ENCODE results near the gene PLD4.
A peak's percentile ranks its signal among the peaks of the same experiment; 100 is the strongest.

PLD4 gene

DNA sequence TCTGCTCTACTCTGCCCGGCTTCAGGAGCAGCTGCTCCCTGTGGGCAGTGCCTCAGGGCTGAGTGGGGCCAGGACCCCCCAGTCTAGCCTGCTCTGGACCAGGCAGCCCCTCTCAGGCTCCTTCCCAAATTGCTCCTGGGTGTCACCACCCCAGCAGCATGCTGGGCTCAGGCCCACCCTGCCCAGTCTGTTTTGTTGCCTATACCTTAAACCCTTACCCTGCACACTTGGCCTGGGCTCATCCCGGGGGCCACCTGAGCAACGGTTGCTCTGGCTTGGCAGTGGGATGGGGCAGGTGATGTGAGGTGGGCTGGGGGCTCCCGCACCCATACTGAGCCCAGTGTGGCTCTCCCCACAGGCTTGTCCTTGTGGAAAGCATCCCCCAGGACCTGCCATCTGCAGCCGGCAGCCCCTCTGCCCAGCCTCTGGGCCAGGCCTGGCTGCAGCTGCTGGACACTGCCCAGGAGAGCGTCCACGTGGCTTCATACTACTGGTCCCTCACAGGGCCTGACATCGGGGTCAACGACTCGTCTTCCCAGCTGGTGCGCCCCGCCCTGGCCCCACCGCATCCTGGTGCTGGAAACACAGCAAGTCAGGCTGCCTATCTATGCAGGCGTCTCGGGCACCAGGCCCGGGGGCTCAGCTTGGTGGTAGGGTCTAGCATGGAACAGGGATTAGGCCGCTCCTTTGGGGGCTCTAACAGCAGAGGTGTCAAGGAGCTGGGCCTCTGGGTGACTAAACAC lies 3.9 kb downstream of the PLD4 start:
- DNase-seq, result no peak

DNA sequence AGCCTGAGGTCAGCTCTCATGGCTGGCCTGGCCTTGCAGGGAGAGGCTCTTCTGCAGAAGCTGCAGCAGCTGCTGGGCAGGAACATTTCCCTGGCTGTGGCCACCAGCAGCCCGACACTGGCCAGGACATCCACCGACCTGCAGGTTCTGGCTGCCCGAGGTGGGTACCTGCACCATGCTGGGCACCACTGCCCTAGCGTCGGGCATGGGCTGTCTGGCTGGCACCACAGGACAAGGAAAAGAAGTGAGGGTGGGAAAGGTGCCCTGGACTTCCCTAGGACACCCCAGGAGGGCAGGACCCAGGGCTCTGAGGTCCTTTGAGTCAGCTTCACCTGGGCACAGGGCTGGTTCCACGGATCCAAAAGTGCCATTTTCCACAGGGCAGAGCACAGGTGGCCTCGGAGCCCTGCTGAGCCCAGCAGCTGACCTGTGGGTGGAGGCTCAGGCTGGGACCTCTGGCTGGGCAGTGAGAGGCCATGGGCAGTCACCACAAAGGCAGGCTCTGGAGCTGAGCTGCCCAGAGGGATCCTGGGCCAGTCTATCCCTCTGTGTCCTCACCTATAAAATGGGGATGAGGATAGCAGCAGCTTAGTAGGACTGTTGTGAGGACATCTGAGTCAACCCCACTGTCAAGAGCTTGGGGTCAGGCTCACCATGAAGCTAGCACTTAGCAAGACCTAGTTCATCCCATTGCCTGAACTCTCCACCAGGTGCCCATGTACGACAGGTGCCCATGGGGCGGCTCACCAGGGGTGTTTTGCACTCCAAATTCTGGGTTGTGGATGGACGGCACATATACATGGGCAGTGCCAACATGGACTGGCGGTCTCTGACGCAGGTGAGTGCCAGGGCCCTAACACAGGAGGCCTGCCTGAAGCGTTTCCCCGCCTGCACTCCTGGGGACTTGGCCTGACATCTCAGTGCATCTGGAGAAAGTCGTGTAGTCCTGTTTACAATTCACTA lies 4.9 kb downstream of the PLD4 start:
- no peak for DNase-seq

DNA sequence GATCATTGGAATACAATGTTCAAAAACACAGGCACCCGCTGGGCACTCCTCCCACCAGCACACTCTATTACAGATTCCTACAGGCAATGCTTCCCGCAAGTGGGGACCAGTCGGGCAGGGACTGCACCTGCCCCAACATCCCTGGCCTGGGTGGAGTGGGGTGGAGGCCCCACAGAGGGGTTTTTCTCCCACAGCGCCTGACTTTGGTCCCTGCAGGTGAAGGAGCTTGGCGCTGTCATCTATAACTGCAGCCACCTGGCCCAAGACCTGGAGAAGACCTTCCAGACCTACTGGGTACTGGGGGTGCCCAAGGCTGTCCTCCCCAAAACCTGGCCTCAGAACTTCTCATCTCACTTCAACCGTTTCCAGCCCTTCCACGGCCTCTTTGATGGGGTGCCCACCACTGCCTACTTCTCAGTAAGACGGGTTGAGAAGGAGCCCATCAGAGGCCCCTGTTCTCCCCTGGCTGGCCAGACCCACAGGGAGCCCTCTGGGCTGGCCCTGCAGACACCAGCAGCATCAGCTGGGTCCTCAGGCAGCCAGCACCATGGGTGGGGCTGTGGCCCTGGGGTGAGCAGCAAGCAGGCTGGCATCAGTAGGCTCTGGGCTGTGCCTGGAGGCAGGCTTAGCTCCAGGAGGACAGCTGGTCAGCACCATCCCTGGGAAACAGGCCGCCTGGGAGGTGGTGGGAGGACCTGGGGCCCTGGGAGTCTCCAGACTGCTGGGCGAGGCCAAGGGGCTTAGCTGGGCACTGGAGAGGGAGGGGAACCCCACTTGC lies 6.0 kb downstream of the PLD4 start:
- no peak for DNase-seq

DNA sequence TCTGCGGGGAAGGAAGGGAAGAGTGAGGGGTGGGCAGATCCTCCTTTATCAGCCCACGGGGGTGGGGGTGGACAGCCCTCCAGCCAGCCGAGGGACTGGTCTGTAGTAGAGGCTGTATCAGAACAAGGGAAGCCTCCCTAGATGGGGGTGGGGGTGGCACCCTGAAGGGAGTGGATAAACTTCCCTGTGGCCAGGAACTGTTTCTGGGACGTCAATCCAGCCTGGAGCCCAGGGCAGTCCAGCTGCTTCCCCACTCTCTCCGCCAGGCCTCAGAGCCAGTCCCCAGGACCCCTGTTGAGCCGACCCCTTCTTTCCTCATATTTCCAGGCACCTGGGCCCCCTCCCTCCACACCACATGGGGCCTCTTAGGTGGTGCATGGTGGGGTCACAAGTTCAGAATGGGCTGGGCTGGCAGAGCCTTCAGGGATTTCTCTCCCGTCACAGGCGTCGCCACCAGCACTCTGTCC lies 6.7 kb downstream of the PLD4 start:
- no peak for DNase-seq

DNA sequence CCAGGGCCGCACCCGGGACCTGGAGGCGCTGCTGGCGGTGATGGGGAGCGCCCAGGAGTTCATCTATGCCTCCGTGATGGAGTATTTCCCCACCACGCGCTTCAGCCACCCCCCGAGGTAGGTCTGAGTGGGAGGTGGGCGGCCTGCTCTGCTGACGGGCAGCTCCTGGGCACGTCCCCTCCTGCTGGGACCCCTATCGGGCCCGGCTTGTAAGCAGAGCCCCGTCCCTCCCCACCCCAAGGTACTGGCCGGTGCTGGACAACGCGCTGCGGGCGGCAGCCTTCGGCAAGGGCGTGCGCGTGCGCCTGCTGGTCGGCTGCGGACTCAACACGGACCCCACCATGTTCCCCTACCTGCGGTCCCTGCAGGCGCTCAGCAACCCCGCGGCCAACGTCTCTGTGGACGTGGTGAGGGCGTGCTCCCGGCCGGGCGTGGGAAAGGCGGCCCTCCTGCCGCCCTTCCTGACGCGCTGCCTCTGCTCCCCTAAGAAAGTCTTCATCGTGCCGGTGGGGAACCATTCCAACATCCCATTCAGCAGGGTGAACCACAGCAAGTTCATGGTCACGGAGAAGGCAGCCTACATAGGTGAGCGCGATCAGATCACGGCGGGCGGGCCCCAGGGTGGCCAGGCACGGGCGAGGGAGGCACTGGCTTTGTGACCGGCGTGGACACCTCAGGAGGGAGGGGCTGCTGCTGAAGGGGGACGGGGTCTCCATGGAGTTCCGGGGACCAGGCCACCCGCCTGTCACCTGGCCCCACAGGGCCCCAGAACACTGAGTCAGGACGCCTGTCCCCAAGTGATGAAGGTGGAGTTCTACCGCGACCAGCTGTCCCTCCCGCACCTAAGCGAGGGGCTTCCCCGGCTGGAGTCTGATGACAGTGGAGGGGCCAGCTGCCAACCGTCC lies 7.3 kb downstream of the PLD4 start:
- DNase-seq, result no peak

DNA sequence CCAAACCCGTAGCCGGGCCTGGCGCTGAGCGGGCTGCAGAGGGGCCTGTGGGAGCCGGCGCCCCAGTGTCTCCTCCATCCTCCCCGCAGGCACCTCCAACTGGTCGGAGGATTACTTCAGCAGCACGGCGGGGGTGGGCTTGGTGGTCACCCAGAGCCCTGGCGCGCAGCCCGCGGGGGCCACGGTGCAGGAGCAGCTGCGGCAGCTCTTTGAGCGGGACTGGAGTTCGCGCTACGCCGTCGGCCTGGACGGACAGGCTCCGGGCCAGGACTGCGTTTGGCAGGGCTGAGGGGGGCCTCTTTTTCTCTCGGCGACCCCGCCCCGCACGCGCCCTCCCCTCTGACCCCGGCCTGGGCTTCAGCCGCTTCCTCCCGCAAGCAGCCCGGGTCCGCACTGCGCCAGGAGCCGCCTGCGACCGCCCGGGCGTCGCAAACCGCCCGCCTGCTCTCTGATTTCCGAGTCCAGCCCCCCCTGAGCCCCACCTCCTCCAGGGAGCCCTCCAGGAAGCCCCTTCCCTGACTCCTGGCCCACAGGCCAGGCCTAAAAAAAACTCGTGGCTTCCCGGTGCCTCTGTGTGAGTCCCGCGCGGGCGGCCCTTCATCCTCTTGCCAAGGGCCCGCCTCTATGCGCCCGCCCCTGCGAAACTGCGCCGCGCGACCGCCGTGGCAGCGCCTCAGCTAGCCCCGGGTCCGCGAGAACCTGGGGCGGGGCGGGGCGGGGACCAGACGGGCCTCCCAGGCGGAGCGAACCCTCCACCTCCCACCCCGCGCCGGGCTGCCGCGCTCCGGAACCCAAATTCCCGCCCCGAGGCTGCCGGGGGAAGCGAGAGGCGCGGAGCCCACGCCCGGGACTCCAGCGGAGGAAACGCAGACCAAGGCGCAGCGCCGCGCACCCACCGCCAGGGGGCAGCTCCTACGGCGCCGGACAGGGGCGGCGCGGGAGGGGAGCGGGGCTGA lies 8.3 kb downstream of the PLD4 start:
- peak in 12 of 14 donors; percentile 22 to 83 (median 44) for DNase-seq

DNA sequence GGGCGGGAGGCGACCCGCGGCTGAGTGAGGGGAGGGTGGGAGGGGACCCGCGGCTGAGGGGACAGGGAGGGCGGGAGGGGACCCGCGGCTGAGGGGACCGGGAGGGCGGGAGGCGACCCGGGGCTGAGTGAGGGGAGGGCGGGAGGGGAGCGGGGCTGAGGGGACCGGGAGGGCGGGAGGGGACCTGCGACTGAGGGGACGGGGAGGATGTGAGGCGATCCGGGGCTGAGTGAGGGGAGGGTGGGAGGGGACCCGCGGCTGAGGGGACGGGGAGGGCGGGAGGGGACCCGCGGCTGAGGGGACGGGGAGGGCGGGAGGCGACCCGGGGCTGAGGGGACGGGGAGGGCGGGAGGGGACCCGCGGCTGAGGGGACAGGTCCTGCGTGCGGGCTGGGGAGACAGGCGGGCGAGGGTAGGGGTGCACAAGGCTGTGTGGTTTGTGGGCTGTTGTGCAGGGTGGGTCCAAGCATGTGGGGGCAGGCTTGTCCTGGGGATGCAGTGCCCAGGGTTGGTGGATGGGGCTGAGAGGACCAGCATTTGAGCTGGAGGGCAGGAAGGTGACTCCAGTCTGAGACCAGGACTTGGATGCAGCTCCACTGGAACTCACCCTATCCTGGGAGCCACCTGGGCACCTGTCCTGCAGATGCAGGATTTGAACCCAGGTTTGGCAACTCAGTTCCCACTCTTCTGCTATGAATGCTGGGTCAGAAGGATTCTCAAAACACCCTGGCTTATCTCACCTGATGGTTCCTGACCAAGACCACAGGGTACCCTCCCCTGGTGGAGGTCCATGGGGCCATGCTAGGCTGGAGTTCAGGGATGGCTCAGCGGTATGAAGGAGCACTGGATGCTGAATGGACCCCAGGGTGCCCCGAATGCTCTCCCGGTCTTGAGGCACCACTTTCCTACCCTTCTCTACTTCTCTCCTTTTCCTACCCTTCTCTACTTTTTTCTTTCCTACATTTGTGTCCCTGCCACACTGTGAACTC lies 9.4 kb downstream of the PLD4 start:
- no peak for DNase-seq

DNA sequence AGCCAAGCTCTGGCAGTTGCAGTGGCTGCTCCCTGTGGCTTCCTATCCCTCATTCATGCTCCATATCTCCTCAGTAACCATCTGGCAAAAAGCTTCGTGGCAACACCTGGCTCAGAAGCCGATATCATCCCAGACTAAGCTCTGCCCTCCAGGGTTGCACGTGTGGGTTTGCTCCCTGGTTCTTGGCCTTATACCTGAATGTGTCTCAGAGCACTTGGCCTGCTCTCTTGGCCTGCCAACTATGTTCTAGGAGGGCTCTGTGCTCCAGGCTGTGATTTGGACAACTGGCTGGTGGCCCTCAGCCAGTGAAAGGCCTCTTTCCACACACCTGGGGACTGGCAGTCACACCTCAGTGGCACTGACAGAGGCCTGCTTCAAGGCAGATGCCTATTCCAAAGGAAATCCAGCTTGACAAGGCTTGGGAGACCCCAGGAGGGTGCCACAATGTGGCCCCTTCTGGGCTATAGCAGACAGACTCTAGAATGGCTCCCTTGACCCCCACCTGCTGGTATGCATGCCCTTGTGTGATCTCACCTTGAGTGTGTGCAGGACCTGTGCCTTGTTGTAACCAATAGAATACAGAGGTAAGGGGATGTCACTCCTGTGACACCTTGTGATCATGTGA lies 10.5 kb downstream of the PLD4 start:
- no peak for DNase-seq

DNA sequence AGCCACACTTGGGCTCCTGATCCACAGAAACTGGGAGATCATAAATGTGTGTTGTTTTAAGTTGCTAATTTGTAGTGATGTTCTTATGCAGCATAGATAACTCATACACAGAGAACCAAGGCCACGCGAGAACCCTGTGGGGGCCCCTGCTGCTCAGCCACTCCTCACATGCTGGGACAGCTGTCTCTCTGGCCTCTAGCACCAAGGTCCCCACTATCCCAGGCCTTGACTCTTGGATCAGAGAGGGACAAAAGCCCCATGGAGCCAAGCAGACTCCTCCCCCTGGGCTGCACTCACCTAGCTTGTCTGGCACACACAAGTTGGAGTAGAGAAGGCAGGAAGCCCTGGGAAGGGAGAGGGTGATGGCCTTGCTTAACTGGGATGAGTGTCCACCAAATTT lies 11.3 kb downstream of the PLD4 start:
- DNase-seq, result no peak

DNA sequence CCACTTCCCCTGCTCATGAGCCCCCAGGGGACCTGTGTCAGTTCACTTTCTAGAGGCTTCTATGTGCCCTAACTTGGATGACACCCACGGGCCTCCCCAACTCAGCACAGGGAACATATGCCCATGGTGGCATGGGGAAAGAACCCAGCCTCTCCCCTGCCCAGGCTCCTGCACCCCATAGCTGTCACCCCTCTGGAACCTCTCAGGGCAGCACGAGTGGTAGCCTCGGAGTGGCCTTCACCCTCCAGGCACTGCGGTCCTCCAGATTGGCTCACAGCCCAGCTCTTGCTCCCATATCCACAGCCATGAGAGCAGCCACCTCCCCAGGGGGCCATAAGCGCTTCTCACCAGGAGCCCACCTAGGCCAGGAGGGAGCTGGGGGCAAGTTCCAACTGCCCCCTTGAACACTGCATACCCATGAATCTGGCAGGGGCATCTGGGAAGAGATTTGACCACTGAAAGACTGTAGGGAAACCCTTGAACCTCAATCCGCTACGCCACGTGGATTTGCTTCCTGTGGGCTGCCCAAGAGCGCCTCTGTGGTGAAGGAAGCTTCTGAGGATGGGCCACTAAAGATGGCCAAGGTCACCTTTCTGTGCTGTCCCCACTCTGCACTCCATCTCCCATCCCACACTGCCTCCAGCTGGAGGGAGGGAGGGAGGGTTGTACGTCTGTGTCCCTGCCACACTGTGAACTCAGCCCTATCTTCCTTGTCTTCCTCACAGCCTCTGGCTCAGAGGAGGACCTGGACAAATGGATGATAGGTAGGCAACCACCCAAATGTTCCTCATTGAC lies 11.9 kb downstream of the PLD4 start:
- DNase-seq, result no peak

DNA sequence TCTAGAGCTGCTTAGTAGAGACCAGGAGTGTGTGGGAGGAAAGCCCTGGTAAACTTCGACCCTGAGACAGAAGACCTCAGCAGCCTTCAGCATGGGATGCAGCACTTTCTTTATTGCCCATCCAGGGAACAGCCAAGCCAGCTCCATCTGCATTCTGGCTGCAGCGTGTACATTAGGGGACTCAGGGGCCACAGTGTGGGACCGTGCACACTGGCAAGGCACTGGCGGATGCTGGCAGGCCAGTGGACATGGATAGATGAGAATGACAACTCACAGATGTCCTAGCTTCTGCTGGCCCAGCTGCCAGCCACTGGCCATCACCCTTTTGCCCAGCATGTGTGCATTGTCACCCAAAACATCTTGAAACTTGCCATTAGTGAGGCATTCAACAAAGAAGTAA lies 12.5 kb downstream of the PLD4 start:
- no peak for DNase-seq

DNA sequence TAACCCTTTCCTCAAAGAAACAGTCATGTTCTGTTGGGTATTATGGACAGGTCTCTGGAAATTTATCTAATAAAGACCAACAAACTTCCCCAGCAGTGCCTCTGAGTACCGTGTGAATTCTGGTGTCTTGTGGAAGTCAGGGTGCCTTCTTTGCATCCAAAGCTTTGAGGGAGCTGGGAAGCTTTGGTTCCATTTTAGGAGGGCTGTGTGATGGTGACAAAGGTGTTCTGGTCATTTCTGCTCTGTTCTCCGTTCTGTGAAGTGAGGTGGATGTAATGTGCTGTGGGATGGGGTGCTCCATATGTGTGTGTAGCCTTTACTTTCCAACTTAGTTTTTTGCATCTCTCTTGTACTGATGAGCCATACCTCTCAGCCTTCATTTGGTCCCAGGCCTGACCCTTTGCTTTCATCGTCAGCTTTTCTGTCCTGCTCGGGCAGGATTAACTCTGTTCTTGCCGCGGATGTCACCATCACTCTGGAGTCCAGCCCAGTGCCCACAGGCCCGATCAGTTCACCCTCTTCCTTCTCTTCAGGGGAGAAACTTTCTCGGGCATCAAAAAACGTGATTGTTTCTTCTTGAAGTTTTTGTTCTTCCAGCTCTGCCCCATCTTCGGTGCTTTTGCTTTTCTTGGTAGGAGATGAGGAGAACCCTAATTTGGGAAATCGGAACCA lies 13.2 kb downstream of the PLD4 start:
- DNase-seq, result no peak

DNA sequence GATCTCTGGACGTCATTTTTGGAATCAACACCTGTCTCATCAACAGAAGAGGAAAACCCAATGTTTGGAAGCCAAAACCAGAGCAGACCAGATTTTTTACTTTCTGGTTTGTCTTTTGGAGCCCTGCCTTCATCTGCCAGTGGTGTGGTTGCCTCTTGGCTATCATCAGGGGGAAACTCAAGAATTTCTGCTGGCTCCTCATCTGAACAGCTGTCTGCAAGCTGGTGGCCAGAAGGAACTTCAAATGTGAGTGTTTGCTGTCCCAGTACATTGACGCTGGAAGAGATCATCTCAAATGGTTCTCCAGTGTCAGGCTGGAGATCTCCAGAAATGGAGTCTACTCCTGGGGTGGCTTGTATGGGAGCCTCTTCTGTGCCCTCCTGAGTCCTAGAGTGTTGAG lies 13.8 kb downstream of the PLD4 start:
- DNase-seq, result no peak

DNA sequence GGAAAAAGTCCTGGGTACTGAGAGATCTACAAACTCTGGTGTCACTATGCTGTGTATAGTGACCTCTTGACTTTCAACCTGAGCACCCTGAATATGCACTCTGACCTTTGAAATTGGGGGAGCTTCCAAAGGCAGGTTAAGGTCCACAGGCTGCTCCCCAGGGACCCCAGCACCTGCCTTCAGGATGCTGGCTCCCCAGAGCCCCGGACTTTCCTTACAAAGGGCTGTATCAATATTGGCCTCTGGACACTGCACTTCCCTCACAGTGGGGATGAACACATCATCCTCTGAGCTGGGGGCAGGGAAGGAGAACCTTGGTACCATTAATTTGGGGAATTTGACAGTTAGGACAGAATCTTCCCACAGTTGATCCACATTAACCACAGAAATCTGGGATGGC lies 14.3 kb downstream of the PLD4 start:
- DNase-seq, result no peak

DNA sequence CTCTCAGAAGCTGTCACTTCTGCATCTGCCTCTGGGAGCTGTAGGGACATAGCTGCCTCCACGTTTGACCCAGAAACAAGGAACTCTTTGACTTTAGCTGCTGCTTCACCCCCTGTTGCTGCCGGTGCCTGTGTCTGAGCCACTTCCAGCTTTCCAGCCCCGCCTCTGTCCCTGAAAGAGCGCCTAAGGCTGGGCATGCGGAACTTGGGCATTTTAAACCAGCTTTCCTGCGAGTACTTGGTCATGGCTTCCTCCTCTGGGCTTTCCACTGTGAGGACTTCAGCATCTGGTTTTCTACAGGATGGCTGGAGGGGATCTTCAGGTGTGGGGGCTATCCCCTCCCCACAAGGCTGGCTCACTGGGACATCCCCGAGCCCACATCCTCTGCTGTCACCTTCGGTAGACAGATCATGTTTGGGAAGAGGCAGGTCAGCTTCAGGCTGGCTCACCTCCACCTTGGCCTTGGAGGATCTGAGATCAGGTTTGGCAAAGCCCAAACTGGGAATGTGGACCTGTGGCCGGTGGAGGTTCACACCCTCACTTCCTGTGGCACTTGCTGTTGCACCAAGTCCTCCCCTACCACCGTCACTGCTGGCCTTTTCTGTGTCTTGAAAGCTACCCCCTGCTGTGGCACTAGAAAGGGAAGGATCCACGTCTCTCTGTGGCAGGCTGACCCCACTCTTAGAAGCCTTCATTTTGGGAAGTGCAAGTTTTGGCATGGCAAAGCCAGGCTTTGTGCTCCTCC lies 15.2 kb downstream of the PLD4 start:
- DNase-seq, result no peak

DNA sequence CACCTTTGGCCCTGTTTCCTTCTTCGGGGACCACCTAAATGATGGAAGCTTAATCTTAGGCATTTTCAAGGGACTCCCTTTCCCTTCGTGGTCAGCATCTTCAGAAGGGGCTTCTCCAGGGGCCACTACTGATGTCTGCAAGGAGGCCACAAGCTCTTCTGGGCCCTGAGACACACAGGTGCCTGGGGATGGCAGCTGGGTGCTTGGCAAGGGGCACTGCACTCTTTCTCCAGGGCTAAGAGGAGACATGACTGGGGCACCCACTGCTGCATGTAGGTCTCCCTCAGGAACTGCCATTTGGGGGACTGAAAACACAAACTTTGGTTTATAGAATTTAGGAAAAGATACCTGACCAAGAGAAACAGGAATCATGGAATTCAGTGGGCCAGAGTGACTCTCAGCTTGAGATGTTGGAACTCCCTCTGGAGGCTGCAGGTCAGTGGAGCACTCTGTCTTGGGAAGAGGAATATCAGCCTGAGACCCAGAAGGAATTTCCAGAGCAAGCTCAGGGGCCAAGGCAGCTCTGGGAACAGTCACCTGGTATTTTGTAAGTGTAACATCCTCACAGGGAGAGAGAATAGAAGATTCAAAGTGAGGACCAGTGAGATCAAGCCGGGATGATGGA lies 16.0 kb downstream of the PLD4 start:
- DNase-seq, result no peak
